Astrocyte (in vitro differentiated cells and primary cell): ENCODE data around the gene B4GALNT1.

Source experiments
- CTCF ChIP-seq: IDR thresholded peaks from 2 replicates; pipeline ENCODE4 v1.5.1; 2011; ENCODE audit warnings: low read depth, mild to moderate bottlenecking, inconsistent platforms, low read length, moderate library complexity; ENCODE audit not compliant: insufficient read depth
- EZH2 ChIP-seq: IDR thresholded peaks from 2 replicates; pipeline ENCODE4 v1.6.1; 2012; ENCODE audit warnings: mild to moderate bottlenecking, low read length, inconsistent platforms; ENCODE audit not compliant: insufficient read depth

- no peak for TF ChIP-seq CTCF
- TF ChIP-seq EZH2, result no peak
Observed at GRCh38 chr12:57579011-57579410, 54.0 kb downstream of the B4GALNT1 start.
